Astrocyte of the spinal cord (primary cell): ENCODE data around the gene OTOS.

Source experiments
- DNase-seq: peaks from one replicate; pipeline ENCODE4 v3.0.0; 2011; ENCODE audit warnings: low read depth, low spot score
- H3K4me3 ChIP-seq: 2 replicates; pipeline ENCODE4 v1.5.1; 2011; ENCODE audit warnings: low read depth, mild to moderate bottlenecking, low read length, moderate library complexity
- in situ Hi-C: cut with HindIII; loops from 2 replicates; pipeline ENCODE4 v1.10.0; 2017; ENCODE audit warnings: low sequenced_read_pairs
- TF ChIP-seq, protein P1 (sequence below): IDR thresholded peaks from 2 replicates; pipeline ENCODE4 v1.5.1; 2012; ENCODE audit warnings: low read depth, mild to moderate bottlenecking, low read length, inconsistent platforms

Gene OTOS

GRCh38 chr2:240138254-240138984 lies 2.0 kb downstream of the OTOS start:
- in situ Hi-C loops = no loop called here
- H3K4me3 ChIP-seq = no peak overlapping the region
- TF ChIP-seq, protein P1, sequence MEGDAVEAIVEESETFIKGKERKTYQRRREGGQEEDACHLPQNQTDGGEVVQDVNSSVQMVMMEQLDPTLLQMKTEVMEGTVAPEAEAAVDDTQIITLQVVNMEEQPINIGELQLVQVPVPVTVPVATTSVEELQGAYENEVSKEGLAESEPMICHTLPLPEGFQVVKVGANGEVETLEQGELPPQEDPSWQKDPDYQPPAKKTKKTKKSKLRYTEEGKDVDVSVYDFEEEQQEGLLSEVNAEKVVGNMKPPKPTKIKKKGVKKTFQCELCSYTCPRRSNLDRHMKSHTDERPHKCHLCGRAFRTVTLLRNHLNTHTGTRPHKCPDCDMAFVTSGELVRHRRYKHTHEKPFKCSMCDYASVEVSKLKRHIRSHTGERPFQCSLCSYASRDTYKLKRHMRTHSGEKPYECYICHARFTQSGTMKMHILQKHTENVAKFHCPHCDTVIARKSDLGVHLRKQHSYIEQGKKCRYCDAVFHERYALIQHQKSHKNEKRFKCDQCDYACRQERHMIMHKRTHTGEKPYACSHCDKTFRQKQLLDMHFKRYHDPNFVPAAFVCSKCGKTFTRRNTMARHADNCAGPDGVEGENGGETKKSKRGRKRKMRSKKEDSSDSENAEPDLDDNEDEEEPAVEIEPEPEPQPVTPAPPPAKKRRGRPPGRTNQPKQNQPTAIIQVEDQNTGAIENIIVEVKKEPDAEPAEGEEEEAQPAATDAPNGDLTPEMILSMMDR = no peak
- no peak for DNase-seq

DNA sequence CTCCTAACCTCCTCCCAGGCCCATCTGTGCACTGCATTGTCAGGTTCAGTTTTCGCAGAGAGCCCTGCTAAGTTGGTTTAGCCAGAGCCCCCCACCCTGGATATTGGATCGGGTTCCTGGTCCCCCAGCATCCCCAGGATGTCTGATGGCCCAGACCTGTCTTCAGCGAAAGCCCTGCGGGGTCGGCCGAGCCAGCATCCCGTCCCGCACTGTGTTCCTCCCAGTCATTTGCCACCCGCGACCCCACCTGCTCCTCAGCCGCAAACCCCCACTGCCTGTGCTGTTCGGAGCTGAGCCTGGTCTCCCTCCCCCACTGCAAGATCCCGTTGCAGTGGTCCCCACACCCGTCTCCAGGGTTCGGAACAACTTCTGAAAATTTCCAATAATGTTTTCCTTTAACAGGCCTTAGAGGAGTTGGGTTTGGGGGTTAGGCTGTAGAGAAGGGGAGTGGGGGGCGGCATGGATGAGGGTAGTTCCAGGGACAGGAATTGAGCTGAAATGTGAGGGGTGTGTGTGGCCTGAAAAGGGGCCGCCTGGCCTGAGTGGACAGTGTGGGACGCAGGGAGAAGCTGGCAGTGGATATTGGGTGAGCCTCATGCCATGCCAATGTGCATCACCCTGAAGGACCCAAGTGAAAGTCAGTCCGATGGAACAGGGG lies 2.7 kb downstream of the OTOS start:
- in situ Hi-C loops = no loop called here
- H3K4me3 ChIP-seq = no peak overlapping the region
- DNase-seq = no peak
- TF ChIP-seq, protein P1 = no peak

GRCh38 chr2:240136671-240137292 lies 3.7 kb downstream of the OTOS start:
- TF ChIP-seq, protein P1 = no peak
- in situ Hi-C loops = no loop called here
- DNase-seq = no peak
- H3K4me3 ChIP-seq = peak overlapping the region; percentile 85

DNA sequence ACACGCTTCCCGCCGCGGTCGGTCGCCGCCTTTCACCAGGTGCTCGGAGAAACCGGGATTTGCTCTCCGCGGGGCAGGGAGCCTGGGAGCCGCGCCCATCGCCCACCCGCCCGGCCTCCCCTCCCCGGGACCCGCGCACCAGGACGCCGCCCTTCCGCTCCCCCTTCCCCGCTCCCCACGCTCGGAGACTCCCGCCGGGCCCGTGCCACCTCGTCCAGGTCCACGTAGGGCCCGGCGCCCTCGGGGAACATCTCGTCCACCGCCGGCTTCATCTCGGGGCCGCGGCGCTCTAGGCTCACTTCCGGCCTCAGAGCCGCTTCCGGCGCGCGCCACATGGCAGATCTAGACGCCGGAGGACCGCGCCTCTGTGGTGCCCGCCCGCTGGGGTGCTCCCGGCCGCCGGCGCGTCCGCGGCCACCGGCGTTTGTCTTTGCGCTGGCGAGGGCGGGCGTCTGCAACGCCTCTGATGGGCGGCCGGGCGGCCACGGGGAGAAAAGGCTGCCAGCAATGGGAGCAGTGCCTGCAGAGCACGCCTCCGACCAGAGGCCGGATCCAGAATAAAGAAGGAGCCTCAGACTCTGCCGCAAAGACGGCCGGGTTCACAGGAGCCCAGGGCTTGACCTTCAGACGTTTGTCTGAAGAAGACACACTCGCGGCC lies 4.3 kb downstream of the OTOS start, which contains the start of gene COPS9:
TSS of gene COPS9 (minus strand) at position 293 of the 658 bp plus-strand sequence. CDS start at position 272, 21 bp downstream.
- in situ Hi-C loops = no loop called here
- TF ChIP-seq, protein P1 = no peak
- peak; percentile 89 for DNase-seq
- H3K4me3 ChIP-seq = peak within 1 kb of the TSS; percentile 85

GRCh38 chr2:240135706-240136012 lies 4.8 kb downstream of the OTOS start:
- TF ChIP-seq, protein P1 = no peak
- in situ Hi-C loops = no loop called here
- peak overlapping the region; percentile 85 for H3K4me3 ChIP-seq
- no peak for DNase-seq

DNA sequence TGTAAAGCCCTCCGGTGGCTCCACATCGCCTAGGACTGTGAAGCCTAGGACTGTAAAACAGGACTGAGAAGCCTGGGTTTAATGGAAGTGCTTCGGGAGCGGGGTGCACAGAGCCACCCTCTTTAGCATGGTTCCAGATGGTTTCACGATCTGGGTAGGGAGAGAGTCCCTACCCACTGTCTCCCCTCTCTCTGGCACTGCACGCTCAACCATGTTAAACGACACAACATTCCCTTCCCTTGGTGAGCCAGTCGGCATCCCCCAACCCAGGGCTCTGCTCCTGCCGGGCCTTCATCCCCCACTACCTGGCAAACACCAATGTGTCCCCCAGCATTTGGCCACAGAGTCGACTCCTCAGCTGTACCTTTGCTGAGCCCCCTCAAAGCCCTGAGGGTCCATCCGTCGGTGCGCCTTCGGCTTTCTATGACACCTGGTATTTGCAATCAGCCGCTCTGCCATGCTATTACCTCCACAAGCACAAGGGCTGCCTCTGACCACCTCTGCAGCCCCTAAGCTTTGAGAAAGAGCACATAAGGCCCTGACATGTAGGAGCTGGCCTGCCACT lies 5.4 kb downstream of the OTOS start:
- DNase-seq = no peak
- in situ Hi-C loops = no loop called here
- peak overlapping the region; percentile 85 for H3K4me3 ChIP-seq
- TF ChIP-seq, protein P1 = no peak
